ENCODE data around the gene PSMC3IP.

DNA sequence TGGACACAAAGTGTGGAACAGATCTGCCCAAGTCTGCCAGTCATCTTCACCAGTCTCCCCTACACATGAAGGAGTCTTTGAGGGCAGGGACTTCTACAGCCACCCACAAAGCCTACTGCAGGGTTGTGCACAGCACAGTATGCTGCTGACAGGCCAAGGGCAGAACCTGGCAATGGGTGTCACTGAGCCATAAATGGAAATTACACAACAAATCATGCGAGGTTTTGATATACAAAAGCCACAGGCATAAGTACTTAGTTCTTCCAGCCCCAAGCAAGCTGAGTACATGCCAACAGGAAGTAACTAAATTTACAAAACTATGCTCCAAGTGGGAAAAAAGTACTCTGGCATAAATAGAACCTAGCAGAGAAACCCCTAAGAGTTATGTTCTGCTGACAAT, 7.8 kb upstream of the PSMC3IP start:
- TF ChIP-seq, protein P1, sequence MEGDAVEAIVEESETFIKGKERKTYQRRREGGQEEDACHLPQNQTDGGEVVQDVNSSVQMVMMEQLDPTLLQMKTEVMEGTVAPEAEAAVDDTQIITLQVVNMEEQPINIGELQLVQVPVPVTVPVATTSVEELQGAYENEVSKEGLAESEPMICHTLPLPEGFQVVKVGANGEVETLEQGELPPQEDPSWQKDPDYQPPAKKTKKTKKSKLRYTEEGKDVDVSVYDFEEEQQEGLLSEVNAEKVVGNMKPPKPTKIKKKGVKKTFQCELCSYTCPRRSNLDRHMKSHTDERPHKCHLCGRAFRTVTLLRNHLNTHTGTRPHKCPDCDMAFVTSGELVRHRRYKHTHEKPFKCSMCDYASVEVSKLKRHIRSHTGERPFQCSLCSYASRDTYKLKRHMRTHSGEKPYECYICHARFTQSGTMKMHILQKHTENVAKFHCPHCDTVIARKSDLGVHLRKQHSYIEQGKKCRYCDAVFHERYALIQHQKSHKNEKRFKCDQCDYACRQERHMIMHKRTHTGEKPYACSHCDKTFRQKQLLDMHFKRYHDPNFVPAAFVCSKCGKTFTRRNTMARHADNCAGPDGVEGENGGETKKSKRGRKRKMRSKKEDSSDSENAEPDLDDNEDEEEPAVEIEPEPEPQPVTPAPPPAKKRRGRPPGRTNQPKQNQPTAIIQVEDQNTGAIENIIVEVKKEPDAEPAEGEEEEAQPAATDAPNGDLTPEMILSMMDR (IDR thresholded peaks at IDR 0.05), result no peak
- no peak for TF ChIP-seq POLR2A (IDR thresholded peaks at IDR 0.05)

All from suprapubic skin (tissue), 3 donors.